ENCODE results near the gene XRCC6.
"Not testable (repeated sequence)": the region's sequence is repeated elsewhere in the genome, so short reads cannot be mapped to it uniquely, and the experiment has no call there.

DNA sequence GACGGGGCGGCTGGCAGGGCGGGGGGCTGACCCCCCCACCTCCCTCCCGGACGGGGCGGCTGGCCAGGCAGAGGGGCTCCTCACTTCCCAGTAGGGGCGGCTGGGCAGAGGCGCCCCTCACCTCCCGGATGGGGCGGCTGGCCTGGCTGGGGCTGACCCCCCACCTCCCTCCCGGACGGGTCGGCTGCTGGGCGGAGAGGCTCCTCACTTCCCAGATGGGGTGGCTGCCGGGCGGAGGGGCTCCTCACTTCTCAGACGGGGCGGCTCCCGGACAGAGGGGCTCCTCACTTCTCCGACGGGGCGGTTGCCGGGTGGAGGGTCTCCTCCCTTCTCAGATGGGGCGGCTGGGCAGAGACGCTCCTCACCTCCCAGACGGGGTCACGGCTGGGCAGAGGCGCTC lies 10.0 kb downstream of the XRCC6 start:
- TF ChIP-seq, protein P1, sequence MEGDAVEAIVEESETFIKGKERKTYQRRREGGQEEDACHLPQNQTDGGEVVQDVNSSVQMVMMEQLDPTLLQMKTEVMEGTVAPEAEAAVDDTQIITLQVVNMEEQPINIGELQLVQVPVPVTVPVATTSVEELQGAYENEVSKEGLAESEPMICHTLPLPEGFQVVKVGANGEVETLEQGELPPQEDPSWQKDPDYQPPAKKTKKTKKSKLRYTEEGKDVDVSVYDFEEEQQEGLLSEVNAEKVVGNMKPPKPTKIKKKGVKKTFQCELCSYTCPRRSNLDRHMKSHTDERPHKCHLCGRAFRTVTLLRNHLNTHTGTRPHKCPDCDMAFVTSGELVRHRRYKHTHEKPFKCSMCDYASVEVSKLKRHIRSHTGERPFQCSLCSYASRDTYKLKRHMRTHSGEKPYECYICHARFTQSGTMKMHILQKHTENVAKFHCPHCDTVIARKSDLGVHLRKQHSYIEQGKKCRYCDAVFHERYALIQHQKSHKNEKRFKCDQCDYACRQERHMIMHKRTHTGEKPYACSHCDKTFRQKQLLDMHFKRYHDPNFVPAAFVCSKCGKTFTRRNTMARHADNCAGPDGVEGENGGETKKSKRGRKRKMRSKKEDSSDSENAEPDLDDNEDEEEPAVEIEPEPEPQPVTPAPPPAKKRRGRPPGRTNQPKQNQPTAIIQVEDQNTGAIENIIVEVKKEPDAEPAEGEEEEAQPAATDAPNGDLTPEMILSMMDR (IDR thresholded peaks at IDR 0.05): not testable (repeated sequence)
- not testable (repeated sequence) for TF ChIP-seq POLR2A, POLR2AphosphoS5 (IDR thresholded peaks at IDR 0.05)
